NCI-H345 treated with DMSO at 0.1 percent for 48 hours (cell line): ENCODE data around the gene MIS18A.

ENCODE experiments used
- DNase-seq: peaks from one replicate; lab custom pipeline; 2025; ENCODE audit not compliant: unreplicated experiment; lab: John Stamatoyannopoulos, UW

Gene MIS18A

DNA sequence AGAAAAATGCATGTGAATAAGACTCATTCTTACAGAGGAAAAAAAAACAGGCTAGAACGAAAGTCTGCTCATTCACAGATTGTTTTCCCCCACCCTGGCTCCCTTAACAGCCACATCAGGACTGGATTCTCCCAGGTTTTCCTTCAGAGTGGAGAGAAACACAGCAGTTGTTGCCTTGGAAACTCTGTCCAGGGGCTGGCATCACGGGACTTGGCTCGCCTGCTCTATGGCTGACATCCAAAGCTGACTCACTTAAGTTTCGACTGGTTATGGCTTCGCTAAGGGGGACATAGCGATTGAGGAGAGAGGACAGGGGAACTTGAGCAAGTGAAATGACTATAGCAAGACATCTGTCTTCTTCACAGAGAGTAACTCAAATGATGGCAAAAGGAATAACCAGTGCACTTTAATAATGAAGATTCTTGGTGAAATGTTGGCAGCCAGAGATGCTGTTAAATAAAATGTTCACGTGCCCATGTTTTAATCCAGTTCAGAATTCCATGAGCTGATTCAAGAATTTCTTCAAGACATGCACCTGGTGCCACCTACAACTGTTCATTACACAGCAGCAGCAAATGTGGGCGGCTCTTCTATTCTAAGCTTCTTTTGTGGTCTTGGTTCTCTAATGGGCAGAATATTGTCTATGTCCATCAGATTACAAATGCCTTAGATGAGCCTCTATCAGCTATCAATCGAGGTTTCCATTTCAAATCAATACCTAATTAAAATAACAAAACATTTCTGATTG is 21.8 kb downstream of the MIS18A start:
- peak; percentile 60 for DNase-seq

GRCh38 chr21:32256251-32256650 is 22.6 kb downstream of the MIS18A start:
- DNase-seq, result no peak

GRCh38 chr21:32253215-32253641 is 25.6 kb downstream of the MIS18A start:
- DNase-seq, result no peak

DNA sequence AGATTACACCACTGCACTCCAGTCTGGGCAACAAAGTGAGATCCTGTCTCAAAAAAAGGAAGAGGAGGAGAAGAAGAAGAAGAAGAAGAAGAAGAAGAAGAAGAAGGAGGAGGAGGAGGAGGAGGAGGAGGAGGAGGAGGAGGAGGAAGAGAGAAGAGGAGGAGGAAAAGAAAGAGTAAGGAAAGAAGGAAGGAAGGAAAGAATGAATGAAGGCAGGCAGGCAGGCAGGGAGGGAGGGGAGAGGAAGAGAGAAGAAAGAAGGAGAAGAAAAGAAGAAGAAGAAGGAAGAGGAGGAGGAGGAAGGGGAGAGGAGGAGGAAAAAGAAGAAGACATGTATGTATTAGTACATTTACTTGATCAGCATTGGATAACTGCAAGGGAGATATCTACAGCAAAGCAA is 26.7 kb downstream of the MIS18A start:
- DNase-seq, result no peak

DNA sequence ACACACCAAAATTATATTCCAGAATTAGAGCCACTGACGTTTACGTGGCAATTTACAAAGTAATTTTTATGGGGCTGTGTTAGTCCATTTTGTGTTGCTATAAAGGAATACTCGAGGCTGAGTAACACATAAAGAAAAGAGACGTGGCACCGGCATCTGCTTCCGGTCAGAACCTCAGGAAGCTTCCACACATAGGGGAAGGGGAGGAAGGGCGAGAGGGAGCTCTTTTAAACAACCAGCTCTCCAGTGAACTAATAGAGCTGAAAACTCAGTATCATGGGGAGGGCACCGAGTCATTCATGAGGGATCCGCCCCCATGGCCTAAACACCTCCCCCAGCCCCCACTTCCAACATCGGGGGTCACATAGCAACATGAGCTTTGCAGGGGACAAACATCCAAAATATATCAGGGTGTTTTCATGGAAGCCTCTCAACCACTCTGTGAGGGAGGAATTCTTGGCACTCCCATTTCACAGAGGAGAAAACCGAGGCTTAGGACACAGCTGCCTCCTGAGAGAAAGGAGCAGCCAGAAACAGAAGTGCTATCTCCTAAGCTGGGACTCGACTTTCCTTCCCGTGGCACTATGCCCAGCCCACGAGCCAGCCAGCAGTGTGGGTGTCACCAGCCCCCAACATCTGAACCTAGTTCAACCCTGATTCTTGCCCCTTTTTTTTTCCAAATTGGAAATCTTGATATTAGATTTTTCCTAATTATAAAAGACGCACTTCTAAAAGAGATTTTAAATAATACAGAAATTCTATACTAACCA is 29.2 kb downstream of the MIS18A start:
- DNase-seq, result no peak

- peak; percentile 81 for DNase-seq
Observed at GRCh38 chr21:32248571-32249461, 30.0 kb downstream of the MIS18A start.

GRCh38 chr21:32246571-32247140 is 32.2 kb downstream of the MIS18A start:
- DNase-seq, result no peak

GRCh38 chr21:32245971-32246370 is 32.9 kb downstream of the MIS18A start:
- no peak for DNase-seq

DNA sequence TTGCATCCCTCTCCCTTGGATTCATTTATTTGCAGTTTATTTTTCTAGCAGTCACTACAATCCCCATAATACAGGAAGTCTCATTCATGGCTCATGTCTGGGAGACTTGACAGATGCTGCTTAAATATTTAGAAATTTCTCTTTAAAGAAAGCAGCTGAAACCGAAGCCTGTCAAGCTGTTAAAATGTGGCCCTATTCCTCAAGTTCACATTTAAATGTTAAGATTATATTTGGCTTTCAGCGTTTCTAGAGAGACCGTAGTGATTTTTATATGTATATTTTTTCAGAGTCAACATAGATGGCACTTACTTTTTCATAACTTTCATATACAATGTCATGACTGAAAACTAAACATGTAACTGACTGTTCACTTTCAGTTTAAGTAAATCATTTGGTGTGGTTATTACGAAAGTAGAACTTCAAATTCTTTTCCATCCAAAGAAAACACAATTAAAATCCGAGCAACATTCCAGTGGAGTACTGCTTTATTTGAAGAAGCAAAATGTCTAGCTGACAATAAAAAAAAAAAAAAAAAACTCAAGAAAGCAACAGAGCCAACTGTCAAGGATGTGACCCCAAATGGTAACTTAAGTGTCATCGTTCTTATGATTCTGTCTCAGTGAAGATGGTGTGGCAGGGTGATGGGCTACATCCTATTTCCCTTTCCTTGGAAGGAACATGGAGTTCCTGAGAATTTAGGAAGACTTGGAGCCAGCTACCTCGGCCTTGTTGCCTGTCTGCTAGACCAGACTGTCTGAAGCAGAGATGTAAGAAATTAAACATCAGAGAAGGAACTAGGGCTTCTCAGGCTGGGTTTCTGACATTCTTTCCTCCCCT is 37.8 kb downstream of the MIS18A start:
- no peak for DNase-seq

GRCh38 chr21:32239551-32239950 is 39.3 kb downstream of the MIS18A start:
- DNase-seq, result no peak

- no peak for DNase-seq
Observed at GRCh38 chr21:32238063-32238462, 40.8 kb downstream of the MIS18A start.

GRCh38 chr21:32237021-32237420 is 41.8 kb downstream of the MIS18A start:
- DNase-seq, result no peak

- no peak for DNase-seq
Observed at GRCh38 chr21:32233722-32234301, 45.0 kb downstream of the MIS18A start.

DNA sequence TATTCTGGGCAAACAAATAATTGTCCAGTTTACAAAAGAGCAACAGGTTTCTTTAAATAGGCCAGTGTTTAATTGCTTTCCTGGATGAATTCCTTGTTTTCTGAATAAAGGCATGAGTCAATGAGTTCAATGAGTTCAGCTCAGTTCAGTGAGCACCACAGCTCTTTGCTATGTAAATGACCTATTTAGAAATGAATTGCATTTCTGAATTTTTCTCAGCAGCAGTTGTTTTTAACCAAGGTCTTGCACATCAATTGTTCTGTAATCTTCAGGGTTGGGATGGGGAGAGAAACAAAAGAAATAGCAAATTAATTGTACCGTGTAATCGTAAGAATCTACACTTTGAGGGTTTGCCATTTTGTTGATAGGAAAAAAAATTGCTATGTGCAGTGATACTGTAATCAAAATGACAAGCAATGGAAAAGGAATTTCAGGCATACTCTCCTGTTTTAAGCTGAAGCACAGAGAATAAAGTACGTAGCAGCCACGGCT is 45.7 kb downstream of the MIS18A start:
- DNase-seq, result no peak

- DNase-seq, result no peak
Observed at GRCh38 chr21:32226444-32226843, 52.4 kb downstream of the MIS18A start.
